GM12878 (cell line): Measurements from ENCODE around the gene SIPA1. TPM values are rescaled to one million over a fixed set of nuclear protein-coding genes. Genes with fewer than 3 reads are reported as not detected.

Source experiments
- ATAC-seq: fragments of 200-7000 bp; cut with Tn5 transposase; 3 replicates; pipeline ENCODE4 v1.9.1; 2020; ENCODE audit warnings: mild to moderate bottlenecking, moderate library complexity
- BruUV-seq: library from RNA; stranded (reverse); fragments of 400-500 nt; replicated peaks from 2 replicates; lab custom pipeline; 2021; lab: Mats Ljungman, UMichigan
- CTCF ChIA-PET: fragments of 300-600 bp; sonication (Branson Sonifier 250); formaldehyde crosslinking; extraction: SDS; loops from one replicate; lab custom pipeline; 2021; ENCODE audit warnings: inconsistent platforms; lab: Yijun Ruan, JAX
- POLR2A ChIA-PET: fragments of 350-600 bp; formaldehyde crosslinking; extraction: SDS; loops from one replicate; lab custom pipeline; 2021; ENCODE audit warnings: inconsistent platforms; lab: Charles Lee
- RAD21 ChIA-PET: fragments of 300-600 bp; sonication (Branson Sonifier 250); formaldehyde crosslinking; loops from one replicate; lab custom pipeline; 2023; ENCODE audit warnings: antibody characterized with exemption; ENCODE audit not compliant: unreplicated experiment; lab: Charles Lee
- SMC1A ChIA-PET: fragments of 300-600 bp; sonication (Branson Sonifier 250); formaldehyde crosslinking; loops from one replicate; lab custom pipeline; 2023; ENCODE audit not compliant: unreplicated experiment, uncharacterized antibody; lab: Charles Lee
- DNase-seq: peaks from one replicate; pipeline ENCODE4 v3.0.0-alpha.2; 2011; ENCODE audit warnings: low read depth, low spot score
- FAIRE-seq: peaks from 3 replicates; lab custom pipeline; 2011; peaks lifted over from hg19 to GRCh38; lab: Jason Lieb, UNC
- H2AFZ ChIP-seq: 2 replicates; pipeline ENCODE4 v1.6.0; 2011; ENCODE audit warnings: low read depth, low read length, control low read depth; ENCODE audit not compliant: control insufficient read depth
- H3K27ac ChIP-seq: 2 replicates; pipeline ENCODE4 v1.5.1; 2011; ENCODE audit warnings: control low read depth; ENCODE audit not compliant: control insufficient read depth, insufficient read depth
- H3K27me3 ChIP-seq, 2 experiments: replicated peaks in 1 of 2; 2 replicates each; pipeline versions ENCODE4 v1.6.0 to v1.6.1; 2011; ENCODE audit warnings: low read length in 1 of 2; ENCODE audit not compliant: control insufficient read depth in 2 of 2, insufficient read depth in 2 of 2
- H3K36me3 ChIP-seq, 2 experiments: 2 replicates each; pipeline ENCODE4 v1.5.1; 2011; ENCODE audit warnings: low read length in 1 of 2; ENCODE audit not compliant: control insufficient read depth in 2 of 2, insufficient read depth in 2 of 2
- H3K4me1 ChIP-seq: 2 replicates; pipeline ENCODE4 v1.6.1; 2011; ENCODE audit warnings: mild to moderate bottlenecking, low read length, moderate library complexity, mixed read lengths; ENCODE audit not compliant: control insufficient read depth, insufficient read depth
- H3K4me2 ChIP-seq: 2 replicates; pipeline ENCODE4 v1.6.0; 2011; ENCODE audit warnings: control low read depth; ENCODE audit not compliant: control insufficient read depth, insufficient read depth
- H3K4me3 ChIP-seq: fragments of 200-600 bp; sonication (generic); 2 replicates; pipeline ENCODE4 v1.5.1; 2016
- H3K79me2 ChIP-seq: 2 replicates; pipeline ENCODE4 v1.6.0; 2011; ENCODE audit warnings: low read length; ENCODE audit not compliant: control insufficient read depth, insufficient read depth
- H3K9ac ChIP-seq: 2 replicates; pipeline ENCODE4 v1.8.0; 2011; ENCODE audit warnings: low read length, control low read depth, mixed read lengths; ENCODE audit not compliant: control insufficient read depth, insufficient read depth
- H3K9me3 ChIP-seq: replicated peaks from 3 replicates; pipeline ENCODE4 v1.5.1; 2011; ENCODE audit warnings: mild to moderate bottlenecking, low read length; ENCODE audit not compliant: control insufficient read depth, insufficient read depth
- H4K20me1 ChIP-seq: 2 replicates; pipeline ENCODE4 v1.6.0; 2011; ENCODE audit not compliant: control insufficient read depth, insufficient read depth
- ATF3 ChIP-seq: IDR thresholded peaks from 2 replicates; pipeline ENCODE4 v1.6.1; 2011; ENCODE audit warnings: low read depth, mild to moderate bottlenecking, low read length, moderate library complexity, borderline replicate concordance; ENCODE audit errors: extremely low read depth
- ATF7 ChIP-seq: fragments of 450-650 bp; IDR thresholded peaks from 2 replicates; pipeline ENCODE4 v1.6.1; 2016; ENCODE audit warnings: low read depth, mild to moderate bottlenecking
- CBX5 ChIP-seq: sonication (generic); IDR thresholded peaks from 2 replicates; pipeline ENCODE4 v1.6.1; 2016; ENCODE audit warnings: low read depth, moderate library complexity, mild to moderate bottlenecking, inconsistent platforms
- E4F1 ChIP-seq: fragments of 450-650 bp; IDR thresholded peaks from 2 replicates; pipeline ENCODE4 v1.6.1; 2018; ENCODE audit warnings: borderline replicate concordance, mild to moderate bottlenecking; ENCODE audit not compliant: partially characterized antibody
- HDAC6 ChIP-seq: fragments of 200-600 bp; sonication (generic); IDR thresholded peaks from one replicate; pipeline ENCODE4 v1.8.0; 2017; ENCODE audit warnings: antibody characterized with exemption; ENCODE audit not compliant: unreplicated experiment
- KLF5 ChIP-seq: fragments of 450-650 bp; IDR thresholded peaks from 2 replicates; pipeline ENCODE4 v1.6.1; 2014; ENCODE audit warnings: mild to moderate bottlenecking; ENCODE audit not compliant: partially characterized antibody
- NR2C2 ChIP-seq: IDR thresholded peaks from 2 replicates; pipeline ENCODE4 v1.6.1; 2011; ENCODE audit warnings: borderline replicate concordance, low read depth; ENCODE audit not compliant: control insufficient read depth, insufficient read length
- POLR2AphosphoS5 ChIP-seq: IDR thresholded peaks from 2 replicates; pipeline ENCODE4 v1.6.1; 2011; ENCODE audit warnings: mild to moderate bottlenecking, low read length, inconsistent platforms
- RAD51 ChIP-seq: fragments of 450-650 bp; IDR thresholded peaks from 2 replicates; pipeline ENCODE4 v1.6.1; 2016; ENCODE audit warnings: moderate library complexity, mild to moderate bottlenecking, inconsistent platforms
- RUNX3 ChIP-seq: IDR thresholded peaks from 2 replicates; pipeline ENCODE4 v1.6.1; 2012; ENCODE audit warnings: low read length, inconsistent platforms
- SREBF1 ChIP-seq: IDR thresholded peaks from 2 replicates; pipeline ENCODE4 v1.6.1; 2012; ENCODE audit warnings: mild to moderate bottlenecking, low read length
- SUZ12 ChIP-seq: fragments of 200-600 bp; sonication (generic); IDR thresholded peaks from one replicate; pipeline ENCODE4 v1.6.1; 2018; ENCODE audit warnings: antibody characterized with exemption, mild to moderate bottlenecking; ENCODE audit not compliant: unreplicated experiment
- TARDBP ChIP-seq: IDR thresholded peaks from 2 replicates; pipeline ENCODE4 v1.6.1; 2016; ENCODE audit warnings: borderline replicate concordance
- TCF3 ChIP-seq: IDR thresholded peaks from 2 replicates; pipeline ENCODE4 v1.6.1; 2012; ENCODE audit warnings: low read depth, mild to moderate bottlenecking, low read length, borderline replicate concordance; ENCODE audit not compliant: insufficient read depth
- ZBED1 ChIP-seq: IDR thresholded peaks from 2 replicates; pipeline ENCODE4 v1.6.1; 2016; ENCODE audit warnings: borderline replicate concordance
- ZBTB4 ChIP-seq: fragments of 450-650 bp; formaldehyde crosslinking; IDR thresholded peaks from 2 replicates; pipeline ENCODE4 v1.4.0; 2022; ENCODE audit warnings: mild to moderate bottlenecking, moderate library complexity
- WGBS: methylation state at CpG from one replicate; pipeline ENCODE4 v1.1.6; 2016; ENCODE audit warnings: low lambda C conversion rate; ENCODE audit not compliant: insufficient replicate concordance, insufficient coverage; ENCODE audit errors: missing lambda C conversion rate; 5-methylcytosine and 5-hydroxymethylcytosine counted together
- in situ Hi-C: fragments of 300-500 bp; cut with MboI; formaldehyde crosslinking; loops from 9 replicates; pipeline ENCODE4 v1.14.3; 2018; ENCODE audit warnings: mixed read lengths
- intact Hi-C: fragments of 100-400 bp; cut with micrococcal nuclease; formaldehyde crosslinking; loops from one replicate; pipeline ENCODE4 v1.14.2; 2022; ENCODE audit not compliant: unreplicated experiment
- polyA plus RNA-seq, 11 experiments: library from polyadenylated mRNA; depleted of rRNA in 4 of 11; unstranded in 6 of 11; stranded (reverse) in 5 of 11; fragments of >200 nt; fragmentation: Nextera tagmentation in 4 of 11; fragmentation: Illumina TruSeq in 1 of 11; extraction: Ambion mirVana in 4 of 11; extraction: Trizol in 1 of 11; gene quantifications; 1 replicate in 1 of 11; 2 replicates in 10 of 11; pipeline versions ENCODE4 v1.2.1 to v1.2.3, GENCODE V29; 2011 to 2016; ENCODE audit warnings: inconsistent platforms in 2 of 11, missing spikeins in 2 of 11, low read depth in 1 of 11
- total RNA-seq, 4 experiments: library from RNA; depleted of rRNA in 3 of 4; stranded (reverse); fragments of >200 nt in 3 of 4; fragmentation: Illumina TruSeq in 1 of 4; extraction: Trizol in 1 of 4; gene quantifications; 2 replicates each; pipeline versions ENCODE4 v1.2.1 to v1.2.3, GENCODE V29; 2013 to 2021

Gene SIPA1
- total and polyA plus RNA-seq, 10 of the 15 experiments (the other 5 are each of a cell fraction or from before 2014, with no cell fraction given): 1.0 to 139 (median 33.4) TPM

GRCh38 chr11:65685981-65686380 is 48.1 kb downstream of the SIPA1 start:
- Histone ChIP-seq H3K9ac (no peak overlapping the region), H4K20me1 (no peaks in the 10 kb centered on the region), H3K79me2 (no peaks in the 10 kb centered on the region), H3K27ac (no peak overlapping the region), H3K9me3 (no peaks in the 10 kb centered on the region), H3K4me2 (no peak overlapping the region), H3K4me1 (no peaks in the 10 kb centered on the region), H3K36me3 (no peaks in the 10 kb centered on the region), H3K27me3 (no peaks in the 10 kb centered on the region), H2AFZ (no peak overlapping the region), H3K4me3 (no peak overlapping the region)
- no TSS peak for BruUV-seq
- POLR2A ChIA-PET: interaction anchor here (0.7 kb wide), 1 partner anchor 55 kb away, joined by 4 read pairs; no protein-coding TSS in a partner anchor
- 57% methylated on average over 8 of the region's 8 CpGs for WGBS
- no peak for DNase-seq
- RAD21 ChIA-PET: no interaction called here
- FAIRE-seq: no peak
- intact Hi-C loops: no loop called here
- in situ Hi-C loops: no loop called here
- CTCF ChIA-PET: no interaction called here
- TF ChIP-seq ATF7 (no peak), ATF3 (no peak), SUZ12 (no peak), ZBED1 (no peak), NR2C2 (no peak), RAD51 (no peak), TCF3 (no peak), E4F1 (no peak), HDAC6 (no peak), CBX5 (no peak), RUNX3 (no peak), ZBTB4 (CRISPR knock-in tag) (no peak), KLF5 (no peak), POLR2AphosphoS5 (no peak), TARDBP (no peak), SREBF1 (no peak)
- ATAC-seq: no peak
- SMC1A ChIA-PET: no interaction called here
